ENCODE results near the gene RNF222.

RNF222 gene

DNA sequence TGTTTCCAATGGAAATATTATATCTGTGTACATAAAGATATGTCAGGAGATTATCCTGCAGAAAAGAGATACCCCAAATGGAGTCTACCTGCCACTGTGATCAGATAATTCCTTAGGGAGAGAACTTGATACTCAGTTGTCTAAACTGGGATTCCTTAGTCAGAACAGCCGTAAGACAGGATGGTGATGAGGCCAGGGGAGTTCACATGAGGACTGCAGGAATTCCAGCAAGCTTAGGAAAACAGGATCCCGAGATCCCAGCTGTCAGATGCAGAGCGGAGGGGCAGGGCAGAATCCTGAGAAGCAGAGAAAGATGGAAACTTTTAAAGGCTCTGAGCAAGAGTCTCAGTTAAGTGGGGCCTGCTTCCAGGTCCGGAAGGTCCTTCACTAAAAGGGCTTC lies 25.8 kb downstream of the RNF222 start:
- no peak for TF ChIP-seq SUZ12 (IDR thresholded peaks at IDR 0.05; ENCODE audit: extremely low read depth, insufficient read depth, insufficient read length)
- no peak for TF ChIP-seq ZNF274 (IDR thresholded peaks at IDR 0.05; ENCODE audit: low read depth, low read length)
- TF ChIP-seq YY1 (IDR thresholded peaks at IDR 0.05; ENCODE audit: insufficient read depth, insufficient read length), result no peak
- Histone ChIP-seq H3K27me3 (ENCODE audit: insufficient read depth, insufficient read length) (no peaks in the 10 kb centered on the region), H3K4me3 (ENCODE audit: insufficient read length, low read depth) (no peak overlapping the region), H3K4me1 (ENCODE audit: insufficient read depth, insufficient read length) (peaks cover 2% of the 10 kb centered on the region), H3K9ac (ENCODE audit: insufficient read length, low read depth) (no peak overlapping the region), H3K36me3 (ENCODE audit: insufficient read depth, insufficient read length, low read length) (peaks cover 31% of the 10 kb centered on the region), H3K9me3 (ENCODE audit: insufficient read depth, low read length) (no peaks in the 10 kb centered on the region; the same call in 1 of the 2 replicates)
- DNase-seq (ENCODE audit: low read depth, low spot score), result no peak

DNA sequence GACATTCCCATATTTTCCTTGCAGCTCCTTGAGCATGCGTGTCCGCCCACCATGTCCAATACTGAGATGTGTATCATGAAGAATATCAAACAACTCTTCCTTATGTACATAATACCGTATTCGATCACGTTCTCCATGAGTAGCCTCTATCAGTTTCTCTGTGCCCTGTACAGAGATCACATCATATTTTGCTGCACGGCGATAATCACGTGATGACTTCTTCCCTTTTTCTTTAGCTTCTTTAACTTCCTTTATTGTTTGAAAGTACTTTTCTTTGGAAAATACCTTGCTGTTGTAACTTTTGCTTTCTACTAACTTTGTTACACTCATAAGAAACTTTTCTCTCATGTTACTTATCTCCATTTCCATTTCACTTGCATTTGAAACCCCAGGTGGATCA lies 27.7 kb downstream of the RNF222 start:
- no peak for TF ChIP-seq YY1 (IDR thresholded peaks at IDR 0.05; ENCODE audit: insufficient read depth, insufficient read length)
- no peak for TF ChIP-seq SUZ12 (IDR thresholded peaks at IDR 0.05; ENCODE audit: extremely low read depth, insufficient read depth, insufficient read length)
- TF ChIP-seq ZNF274 (IDR thresholded peaks at IDR 0.05; ENCODE audit: low read depth, low read length), result no peak

DNA sequence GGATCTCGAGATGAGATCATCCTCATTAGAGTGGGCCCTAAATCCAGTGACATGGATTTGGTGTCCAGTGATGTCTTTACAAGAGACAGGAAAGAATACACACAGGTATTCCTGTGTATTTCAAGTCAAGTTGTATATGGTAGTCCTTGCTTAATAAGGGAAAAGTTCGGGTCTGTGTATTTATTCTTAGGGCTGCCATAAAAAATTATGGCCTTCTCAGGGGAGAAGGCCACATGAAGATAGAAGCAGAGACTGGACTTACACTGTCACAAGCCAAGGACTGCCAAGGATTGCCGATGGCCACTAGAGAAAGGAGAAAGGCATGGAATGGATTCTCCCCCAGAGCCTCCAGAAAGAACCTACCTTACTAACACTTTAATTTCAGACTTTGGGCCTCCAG lies 29.4 kb downstream of the RNF222 start:
- H3K9ac ChIP-seq (ENCODE audit: insufficient read length, low read depth), result no peak overlapping the region
- no peak for TF ChIP-seq ZNF274 (IDR thresholded peaks at IDR 0.05; ENCODE audit: low read depth, low read length)
- no peak for TF ChIP-seq SUZ12 (IDR thresholded peaks at IDR 0.05; ENCODE audit: extremely low read depth, insufficient read depth, insufficient read length)
- no peak for TF ChIP-seq YY1 (IDR thresholded peaks at IDR 0.05; ENCODE audit: insufficient read depth, insufficient read length)
- no peaks in the 10 kb centered on the region for H3K27me3 ChIP-seq (ENCODE audit: insufficient read depth, insufficient read length)
- no peak for DNase-seq (ENCODE audit: low read depth, low spot score)
- no peaks in the 10 kb centered on the region for H3K9me3 ChIP-seq (ENCODE audit: insufficient read depth, low read length)
- peaks cover 30% of the 10 kb centered on the region for H3K36me3 ChIP-seq (ENCODE audit: insufficient read depth, insufficient read length, low read length)
- H3K4me1 ChIP-seq (ENCODE audit: insufficient read depth, insufficient read length), result peaks cover 2% of the 10 kb centered on the region
- H3K4me3 ChIP-seq (ENCODE audit: insufficient read length, low read depth), result no peak overlapping the region

More for the DNA sequence above, 27.7 kb downstream of the RNF222 start:
- Histone ChIP-seq H3K27me3 (ENCODE audit: insufficient read depth, insufficient read length) (no peaks in the 10 kb centered on the region), H3K9ac (ENCODE audit: insufficient read length, low read depth) (no peak overlapping the region), H3K9me3 (ENCODE audit: insufficient read depth, low read length) (no peaks in the 10 kb centered on the region; the same call in 1 of the 2 replicates), H3K36me3 (ENCODE audit: insufficient read depth, insufficient read length, low read length) (peaks cover 25% of the 10 kb centered on the region), H3K4me1 (ENCODE audit: insufficient read depth, insufficient read length) (peaks cover 2% of the 10 kb centered on the region), H3K4me3 (ENCODE audit: insufficient read length, low read depth) (no peak overlapping the region)
- no peak for DNase-seq (ENCODE audit: low read depth, low spot score)

DNA sequence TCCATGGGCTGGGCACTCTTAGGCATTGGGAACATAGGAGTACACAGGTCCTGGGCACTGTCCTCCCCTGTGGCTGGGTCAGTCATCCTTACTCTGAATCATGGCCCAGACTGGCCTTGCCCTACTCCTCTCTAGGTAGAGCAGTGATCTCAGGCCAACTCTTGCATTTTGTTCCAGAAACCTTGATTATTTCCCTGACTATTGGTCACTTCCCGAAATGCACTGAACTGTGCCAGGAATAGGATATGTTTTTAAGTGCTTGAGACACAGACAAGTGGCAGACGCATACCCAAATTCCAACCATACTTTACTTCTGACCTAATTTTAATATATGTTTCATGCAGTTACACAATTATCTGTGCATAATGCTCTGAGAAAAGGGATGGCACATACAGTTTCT lies 31.4 kb downstream of the RNF222 start:
- no peak for DNase-seq (ENCODE audit: low read depth, low spot score)

DNA sequence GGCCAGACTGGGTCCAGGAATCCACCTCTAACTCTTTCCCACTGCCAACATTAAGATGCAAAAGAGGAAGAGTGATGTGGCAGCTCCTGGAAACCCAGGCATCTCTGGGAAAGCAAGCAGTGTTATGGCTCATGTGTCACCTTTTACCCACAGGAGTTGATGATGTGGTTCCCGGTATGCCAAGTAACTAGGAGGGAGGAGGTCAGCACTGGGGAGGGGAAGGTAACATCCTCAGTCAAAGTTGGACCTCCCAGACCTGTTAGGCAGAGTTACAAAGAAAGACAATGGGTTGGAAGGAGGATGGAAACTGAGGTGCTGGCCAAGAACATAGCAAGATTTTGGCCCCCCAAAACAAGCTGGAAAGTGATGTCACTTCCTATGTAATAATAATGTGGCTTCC lies 32.5 kb downstream of the RNF222 start:
- TF ChIP-seq ZNF274 (IDR thresholded peaks at IDR 0.05; ENCODE audit: low read depth, low read length) (no peak), YY1 (IDR thresholded peaks at IDR 0.05; ENCODE audit: insufficient read depth, insufficient read length) (no peak), SUZ12 (IDR thresholded peaks at IDR 0.05; ENCODE audit: extremely low read depth, insufficient read depth, insufficient read length) (no peak)
- H3K9me3 ChIP-seq (ENCODE audit: insufficient read depth, low read length), result no peaks in the 10 kb centered on the region
- no peaks in the 10 kb centered on the region for H3K27me3 ChIP-seq (ENCODE audit: insufficient read depth, insufficient read length)
- H3K4me3 ChIP-seq (ENCODE audit: insufficient read length, low read depth), result no peak overlapping the region
- DNase-seq (ENCODE audit: low read depth, low spot score), result no peak
- peaks cover 22% of the 10 kb centered on the region for H3K36me3 ChIP-seq (ENCODE audit: insufficient read depth, insufficient read length, low read length)
- H3K9ac ChIP-seq (ENCODE audit: insufficient read length, low read depth), result no peak overlapping the region
- peaks cover 2% of the 10 kb centered on the region for H3K4me1 ChIP-seq (ENCODE audit: insufficient read depth, insufficient read length)

More for the DNA sequence above, 31.4 kb downstream of the RNF222 start:
- H3K4me3 ChIP-seq (ENCODE audit: insufficient read length, low read depth), result no peak overlapping the region
- H3K9ac ChIP-seq (ENCODE audit: insufficient read length, low read depth), result no peak overlapping the region
- H3K27me3 ChIP-seq (ENCODE audit: insufficient read depth, insufficient read length), result no peaks in the 10 kb centered on the region
- peaks cover 27% of the 10 kb centered on the region for H3K36me3 ChIP-seq (ENCODE audit: insufficient read depth, insufficient read length, low read length)
- TF ChIP-seq SUZ12 (IDR thresholded peaks at IDR 0.05; ENCODE audit: extremely low read depth, insufficient read depth, insufficient read length) (no peak), YY1 (IDR thresholded peaks at IDR 0.05; ENCODE audit: insufficient read depth, insufficient read length) (no peak), ZNF274 (IDR thresholded peaks at IDR 0.05; ENCODE audit: low read depth, low read length) (no peak)
- H3K9me3 ChIP-seq (ENCODE audit: insufficient read depth, low read length), result no peaks in the 10 kb centered on the region
- H3K4me1 ChIP-seq (ENCODE audit: insufficient read depth, insufficient read length), result peaks cover 2% of the 10 kb centered on the region

DNA sequence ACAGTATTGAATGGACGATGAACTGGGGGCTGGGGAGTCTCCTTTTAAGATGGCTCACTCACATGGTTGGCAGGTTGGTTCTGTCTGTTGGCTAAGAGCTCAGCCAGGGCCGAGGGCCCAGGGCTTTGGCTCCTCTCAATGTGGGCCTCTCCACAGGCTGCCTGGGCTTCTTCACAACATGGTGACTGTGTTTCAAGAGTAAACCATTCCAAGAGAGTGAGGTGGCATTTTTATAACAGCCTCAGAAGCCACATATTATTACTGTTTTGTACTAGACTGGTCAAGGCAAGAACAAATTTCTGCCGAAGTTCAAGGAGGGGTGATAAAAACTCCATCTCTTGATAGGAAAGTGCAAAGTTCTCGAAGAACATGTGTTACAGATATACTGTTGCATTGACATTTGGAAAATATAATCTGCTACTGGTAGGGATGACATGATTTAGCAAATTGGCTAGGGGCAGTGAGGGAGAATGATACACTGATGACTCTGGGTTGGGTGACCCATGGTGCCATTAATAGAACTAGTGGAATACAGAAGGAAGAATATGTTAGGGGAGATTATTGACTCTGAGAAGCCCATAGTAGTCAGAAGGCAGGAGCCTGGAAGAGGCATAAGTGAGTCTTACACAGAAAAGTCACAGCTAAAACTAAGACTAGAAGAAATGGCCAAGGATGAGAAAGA lies 34.8 kb downstream of the RNF222 start:
- Histone ChIP-seq H3K4me1 (ENCODE audit: insufficient read depth, insufficient read length) (peaks cover 3% of the 10 kb centered on the region), H3K27me3 (ENCODE audit: insufficient read depth, insufficient read length) (no peaks in the 10 kb centered on the region), H3K36me3 (ENCODE audit: insufficient read depth, insufficient read length, low read length) (peaks cover 7% of the 10 kb centered on the region), H3K9ac (ENCODE audit: insufficient read length, low read depth) (no peak overlapping the region), H3K9me3 (ENCODE audit: insufficient read depth, low read length) (no peaks in the 10 kb centered on the region), H3K4me3 (ENCODE audit: insufficient read length, low read depth) (no peak overlapping the region)
- no peak for TF ChIP-seq ZNF274 (IDR thresholded peaks at IDR 0.05; ENCODE audit: low read depth, low read length)
- TF ChIP-seq YY1 (IDR thresholded peaks at IDR 0.05; ENCODE audit: insufficient read depth, insufficient read length), result no peak
- no peak for TF ChIP-seq SUZ12 (IDR thresholded peaks at IDR 0.05; ENCODE audit: extremely low read depth, insufficient read depth, insufficient read length)
- DNase-seq (ENCODE audit: low read depth, low spot score), result no peak

DNA sequence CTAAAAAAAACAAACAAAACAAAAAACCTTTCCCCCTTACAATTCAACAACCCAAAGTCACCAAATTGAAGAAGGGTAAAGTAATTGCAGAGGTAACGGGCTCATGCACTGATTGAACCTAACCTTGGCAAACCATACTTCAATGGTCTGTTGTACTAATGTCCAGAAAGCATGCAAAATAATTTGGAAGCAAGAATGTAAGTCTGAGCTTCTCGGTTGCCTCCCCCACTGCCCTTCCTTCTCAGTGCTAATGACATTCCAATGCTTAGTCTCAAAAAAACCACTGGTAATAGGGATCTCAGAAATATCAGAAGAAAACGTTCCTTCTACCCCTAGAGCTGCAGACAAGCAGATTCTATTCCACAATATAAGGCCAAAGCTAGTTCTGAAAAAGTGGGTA lies 36.9 kb downstream of the RNF222 start:
- DNase-seq (ENCODE audit: low read depth, low spot score), result no peak

More for the DNA sequence above, 36.9 kb downstream of the RNF222 start:
- Histone ChIP-seq H3K4me1 (ENCODE audit: insufficient read depth, insufficient read length) (peaks cover 4% of the 10 kb centered on the region), H3K36me3 (ENCODE audit: insufficient read depth, insufficient read length, low read length) (peaks cover 7% of the 10 kb centered on the region), H3K9ac (ENCODE audit: insufficient read length, low read depth) (no peak overlapping the region), H3K27me3 (ENCODE audit: insufficient read depth, insufficient read length) (no peaks in the 10 kb centered on the region), H3K4me3 (ENCODE audit: insufficient read length, low read depth) (no peak overlapping the region), H3K9me3 (ENCODE audit: insufficient read depth, low read length) (no peaks in the 10 kb centered on the region)
- TF ChIP-seq YY1 (IDR thresholded peaks at IDR 0.05; ENCODE audit: insufficient read depth, insufficient read length) (no peak), SUZ12 (IDR thresholded peaks at IDR 0.05; ENCODE audit: extremely low read depth, insufficient read depth, insufficient read length) (no peak), ZNF274 (IDR thresholded peaks at IDR 0.05; ENCODE audit: low read depth, low read length) (no peak)

All from NT2/D1 (cell line).